ENCODE data around the gene FGFR1OP2.
"Not testable (repeated sequence)": the region's sequence is repeated elsewhere in the genome, so short reads cannot be mapped to it uniquely, and the experiment has no call there.

FGFR1OP2 gene

GRCh38 chr12:26948309-26948708 is 10.0 kb downstream of the FGFR1OP2 start:
- no peak for DNase-seq

GRCh38 chr12:26953447-26953846 is 15.2 kb downstream of the FGFR1OP2 start:
- DNase-seq, result no peak

GRCh38 chr12:26954027-26954426 is 15.8 kb downstream of the FGFR1OP2 start:
- DNase-seq, result no peak

GRCh38 chr12:26961391-26961790 is 23.1 kb downstream of the FGFR1OP2 start:
- not testable (repeated sequence) for DNase-seq

- no peak for DNase-seq
Observed at GRCh38 chr12:26961803-26962202, 23.5 kb downstream of the FGFR1OP2 start.

- no peak for DNase-seq
Observed at GRCh38 chr12:26963413-26963812, 25.1 kb downstream of the FGFR1OP2 start.

GRCh38 chr12:26966842-26967241 is 28.6 kb downstream of the FGFR1OP2 start:
- no peak for DNase-seq

GRCh38 chr12:26970136-26970535 is 31.9 kb downstream of the FGFR1OP2 start:
- DNase-seq, result no peak

- no peak for DNase-seq
Observed at GRCh38 chr12:26971963-26972362, 33.7 kb downstream of the FGFR1OP2 start.

- no peak for DNase-seq
Observed at GRCh38 chr12:26976687-26977086, 38.4 kb downstream of the FGFR1OP2 start.

- no peak for DNase-seq
Observed at GRCh38 chr12:26978801-26979200, 40.5 kb downstream of the FGFR1OP2 start.

GRCh38 chr12:26979733-26980132 is 41.5 kb downstream of the FGFR1OP2 start:
- no peak for DNase-seq

- no peak for DNase-seq
Observed at GRCh38 chr12:26982866-26983265, 44.6 kb downstream of the FGFR1OP2 start.

GRCh38 chr12:26987634-26988424 is 49.6 kb downstream of the FGFR1OP2 start:
- no peak for DNase-seq

- no peak for DNase-seq
Observed at GRCh38 chr12:26988703-26989102, 50.4 kb downstream of the FGFR1OP2 start.

GRCh38 chr12:26989873-26990272 is 51.6 kb downstream of the FGFR1OP2 start:
- no peak for DNase-seq

- no peak for DNase-seq
Observed at GRCh38 chr12:26991826-26992225, 53.6 kb downstream of the FGFR1OP2 start.

GRCh38 chr12:26994109-26994508 is 55.8 kb downstream of the FGFR1OP2 start:
- no peak for DNase-seq

- DNase-seq, result no peak
Observed at GRCh38 chr12:26995706-26996105, 57.4 kb downstream of the FGFR1OP2 start.

GRCh38 chr12:26997003-26997402 is 58.7 kb downstream of the FGFR1OP2 start:
- no peak for DNase-seq

- DNase-seq, result no peak
Observed at GRCh38 chr12:27000961-27001360, 62.7 kb downstream of the FGFR1OP2 start.

GRCh38 chr12:27001663-27002062 is 63.4 kb downstream of the FGFR1OP2 start:
- DNase-seq, result no peak

GRCh38 chr12:27002141-27002540 is 63.9 kb downstream of the FGFR1OP2 start:
- no peak for DNase-seq

GRCh38 chr12:27003421-27004381 is 65.4 kb downstream of the FGFR1OP2 start:
- DNase-seq, result no peak

All from NCI-H1436 treated with DMSO at 0.1 percent for 48 hours (cell line).